Measurements from ENCODE around the gene GRIA1.

GRCh38 chr5:153802050-153802821 is 311.8 kb downstream of the GRIA1 start:
- TF ChIP-seq CTCF (IDR thresholded peaks at IDR 0.05) (no peak), POLR2AphosphoS5 (IDR thresholded peaks at IDR 0.05) (no peak)

Measured in gastroesophageal sphincter (tissue), 3 donors.